ENCODE results near the gene INSRR.

DNA sequence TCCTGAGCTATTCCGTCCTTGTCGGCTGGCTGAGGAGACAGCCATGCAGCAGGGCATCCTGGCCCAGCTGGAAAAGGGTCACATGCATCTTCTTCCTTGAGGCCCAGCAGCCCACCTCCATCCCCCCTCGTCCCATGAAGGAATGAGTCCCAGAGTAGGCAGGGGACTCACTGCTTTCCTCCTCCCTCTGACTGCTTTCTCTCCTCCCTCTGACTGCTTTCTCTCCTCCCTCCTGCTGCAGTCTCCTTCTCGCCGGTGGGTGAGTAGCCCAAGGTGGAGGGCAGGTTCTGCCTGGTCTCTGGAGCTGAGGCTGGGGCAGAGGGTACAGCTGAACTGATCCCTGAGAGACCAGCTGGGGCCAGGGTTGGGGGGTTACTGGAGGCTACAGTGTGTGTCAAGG is 15.2 kb upstream of the INSRR start:
- TF ChIP-seq EP300 (IDR thresholded peaks at IDR 0.05; ENCODE audit: low read length) (no peak), ZNF174 (CRISPR knock-in tag; IDR thresholded peaks at IDR 0.05) (no peak), HBP1 (CRISPR knock-in tag; IDR thresholded peaks at IDR 0.05) (no peak), HNRNPK (IDR thresholded peaks at IDR 0.05; ENCODE audit: low read depth, low read length, poor library complexity, severe bottlenecking) (no peak), SNRNP70 (optimal IDR thresholded peaks at IDR 0.05; ENCODE audit: low read depth, low read length) (no peak), ZFP36 (IDR thresholded peaks at IDR 0.05; ENCODE audit: low read depth, low read length, partially characterized antibody) (no peak), MAFG (tag; conservative IDR thresholded peaks at IDR 0.05) (no peak), STAT6 (CRISPR knock-in tag; IDR thresholded peaks at IDR 0.05) (no peak), NRF1 (conservative IDR thresholded peaks at IDR 0.05 in 1 of 2, IDR thresholded peaks at IDR 0.05 in 1 of 2) (no peak), BRD4 (IDR thresholded peaks at IDR 0.05) (no peak)
- TF ChIP-seq, protein P1, sequence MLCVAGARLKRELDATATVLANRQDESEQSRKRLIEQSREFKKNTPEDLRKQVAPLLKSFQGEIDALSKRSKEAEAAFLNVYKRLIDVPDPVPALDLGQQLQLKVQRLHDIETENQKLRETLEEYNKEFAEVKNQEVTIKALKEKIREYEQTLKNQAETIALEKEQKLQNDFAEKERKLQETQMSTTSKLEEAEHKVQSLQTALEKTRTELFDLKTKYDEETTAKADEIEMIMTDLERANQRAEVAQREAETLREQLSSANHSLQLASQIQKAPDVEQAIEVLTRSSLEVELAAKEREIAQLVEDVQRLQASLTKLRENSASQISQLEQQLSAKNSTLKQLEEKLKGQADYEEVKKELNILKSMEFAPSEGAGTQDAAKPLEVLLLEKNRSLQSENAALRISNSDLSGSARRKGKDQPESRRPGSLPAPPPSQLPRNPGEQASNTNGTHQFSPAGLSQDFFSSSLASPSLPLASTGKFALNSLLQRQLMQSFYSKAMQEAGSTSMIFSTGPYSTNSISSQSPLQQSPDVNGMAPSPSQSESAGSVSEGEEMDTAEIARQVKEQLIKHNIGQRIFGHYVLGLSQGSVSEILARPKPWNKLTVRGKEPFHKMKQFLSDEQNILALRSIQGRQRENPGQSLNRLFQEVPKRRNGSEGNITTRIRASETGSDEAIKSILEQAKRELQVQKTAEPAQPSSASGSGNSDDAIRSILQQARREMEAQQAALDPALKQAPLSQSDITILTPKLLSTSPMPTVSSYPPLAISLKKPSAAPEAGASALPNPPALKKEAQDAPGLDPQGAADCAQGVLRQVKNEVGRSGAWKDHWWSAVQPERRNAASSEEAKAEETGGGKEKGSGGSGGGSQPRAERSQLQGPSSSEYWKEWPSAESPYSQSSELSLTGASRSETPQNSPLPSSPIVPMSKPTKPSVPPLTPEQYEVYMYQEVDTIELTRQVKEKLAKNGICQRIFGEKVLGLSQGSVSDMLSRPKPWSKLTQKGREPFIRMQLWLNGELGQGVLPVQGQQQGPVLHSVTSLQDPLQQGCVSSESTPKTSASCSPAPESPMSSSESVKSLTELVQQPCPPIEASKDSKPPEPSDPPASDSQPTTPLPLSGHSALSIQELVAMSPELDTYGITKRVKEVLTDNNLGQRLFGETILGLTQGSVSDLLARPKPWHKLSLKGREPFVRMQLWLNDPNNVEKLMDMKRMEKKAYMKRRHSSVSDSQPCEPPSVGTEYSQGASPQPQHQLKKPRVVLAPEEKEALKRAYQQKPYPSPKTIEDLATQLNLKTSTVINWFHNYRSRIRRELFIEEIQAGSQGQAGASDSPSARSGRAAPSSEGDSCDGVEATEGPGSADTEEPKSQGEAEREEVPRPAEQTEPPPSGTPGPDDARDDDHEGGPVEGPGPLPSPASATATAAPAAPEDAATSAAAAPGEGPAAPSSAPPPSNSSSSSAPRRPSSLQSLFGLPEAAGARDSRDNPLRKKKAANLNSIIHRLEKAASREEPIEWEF (CRISPR knock-in tag; IDR thresholded peaks at IDR 0.05), result no peak
- TF ChIP-seq, protein P2, sequence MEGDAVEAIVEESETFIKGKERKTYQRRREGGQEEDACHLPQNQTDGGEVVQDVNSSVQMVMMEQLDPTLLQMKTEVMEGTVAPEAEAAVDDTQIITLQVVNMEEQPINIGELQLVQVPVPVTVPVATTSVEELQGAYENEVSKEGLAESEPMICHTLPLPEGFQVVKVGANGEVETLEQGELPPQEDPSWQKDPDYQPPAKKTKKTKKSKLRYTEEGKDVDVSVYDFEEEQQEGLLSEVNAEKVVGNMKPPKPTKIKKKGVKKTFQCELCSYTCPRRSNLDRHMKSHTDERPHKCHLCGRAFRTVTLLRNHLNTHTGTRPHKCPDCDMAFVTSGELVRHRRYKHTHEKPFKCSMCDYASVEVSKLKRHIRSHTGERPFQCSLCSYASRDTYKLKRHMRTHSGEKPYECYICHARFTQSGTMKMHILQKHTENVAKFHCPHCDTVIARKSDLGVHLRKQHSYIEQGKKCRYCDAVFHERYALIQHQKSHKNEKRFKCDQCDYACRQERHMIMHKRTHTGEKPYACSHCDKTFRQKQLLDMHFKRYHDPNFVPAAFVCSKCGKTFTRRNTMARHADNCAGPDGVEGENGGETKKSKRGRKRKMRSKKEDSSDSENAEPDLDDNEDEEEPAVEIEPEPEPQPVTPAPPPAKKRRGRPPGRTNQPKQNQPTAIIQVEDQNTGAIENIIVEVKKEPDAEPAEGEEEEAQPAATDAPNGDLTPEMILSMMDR (IDR thresholded peaks at IDR 0.05 in 2 of 3, conservative IDR thresholded peaks at IDR 0.05 in 1 of 3; ENCODE audit: insufficient read depth in 2 of 3, low read depth in 1 of 3, low read length in 3 of 3), result no peak
- TF ChIP-seq, protein P3, sequence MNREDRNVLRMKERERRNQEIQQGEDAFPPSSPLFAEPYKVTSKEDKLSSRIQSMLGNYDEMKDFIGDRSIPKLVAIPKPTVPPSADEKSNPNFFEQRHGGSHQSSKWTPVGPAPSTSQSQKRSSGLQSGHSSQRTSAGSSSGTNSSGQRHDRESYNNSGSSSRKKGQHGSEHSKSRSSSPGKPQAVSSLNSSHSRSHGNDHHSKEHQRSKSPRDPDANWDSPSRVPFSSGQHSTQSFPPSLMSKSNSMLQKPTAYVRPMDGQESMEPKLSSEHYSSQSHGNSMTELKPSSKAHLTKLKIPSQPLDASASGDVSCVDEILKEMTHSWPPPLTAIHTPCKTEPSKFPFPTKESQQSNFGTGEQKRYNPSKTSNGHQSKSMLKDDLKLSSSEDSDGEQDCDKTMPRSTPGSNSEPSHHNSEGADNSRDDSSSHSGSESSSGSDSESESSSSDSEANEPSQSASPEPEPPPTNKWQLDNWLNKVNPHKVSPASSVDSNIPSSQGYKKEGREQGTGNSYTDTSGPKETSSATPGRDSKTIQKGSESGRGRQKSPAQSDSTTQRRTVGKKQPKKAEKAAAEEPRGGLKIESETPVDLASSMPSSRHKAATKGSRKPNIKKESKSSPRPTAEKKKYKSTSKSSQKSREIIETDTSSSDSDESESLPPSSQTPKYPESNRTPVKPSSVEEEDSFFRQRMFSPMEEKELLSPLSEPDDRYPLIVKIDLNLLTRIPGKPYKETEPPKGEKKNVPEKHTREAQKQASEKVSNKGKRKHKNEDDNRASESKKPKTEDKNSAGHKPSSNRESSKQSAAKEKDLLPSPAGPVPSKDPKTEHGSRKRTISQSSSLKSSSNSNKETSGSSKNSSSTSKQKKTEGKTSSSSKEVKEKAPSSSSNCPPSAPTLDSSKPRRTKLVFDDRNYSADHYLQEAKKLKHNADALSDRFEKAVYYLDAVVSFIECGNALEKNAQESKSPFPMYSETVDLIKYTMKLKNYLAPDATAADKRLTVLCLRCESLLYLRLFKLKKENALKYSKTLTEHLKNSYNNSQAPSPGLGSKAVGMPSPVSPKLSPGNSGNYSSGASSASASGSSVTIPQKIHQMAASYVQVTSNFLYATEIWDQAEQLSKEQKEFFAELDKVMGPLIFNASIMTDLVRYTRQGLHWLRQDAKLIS (CRISPR knock-in tag; IDR thresholded peaks at IDR 0.05), result no peak
- TF ChIP-seq, protein P4, sequence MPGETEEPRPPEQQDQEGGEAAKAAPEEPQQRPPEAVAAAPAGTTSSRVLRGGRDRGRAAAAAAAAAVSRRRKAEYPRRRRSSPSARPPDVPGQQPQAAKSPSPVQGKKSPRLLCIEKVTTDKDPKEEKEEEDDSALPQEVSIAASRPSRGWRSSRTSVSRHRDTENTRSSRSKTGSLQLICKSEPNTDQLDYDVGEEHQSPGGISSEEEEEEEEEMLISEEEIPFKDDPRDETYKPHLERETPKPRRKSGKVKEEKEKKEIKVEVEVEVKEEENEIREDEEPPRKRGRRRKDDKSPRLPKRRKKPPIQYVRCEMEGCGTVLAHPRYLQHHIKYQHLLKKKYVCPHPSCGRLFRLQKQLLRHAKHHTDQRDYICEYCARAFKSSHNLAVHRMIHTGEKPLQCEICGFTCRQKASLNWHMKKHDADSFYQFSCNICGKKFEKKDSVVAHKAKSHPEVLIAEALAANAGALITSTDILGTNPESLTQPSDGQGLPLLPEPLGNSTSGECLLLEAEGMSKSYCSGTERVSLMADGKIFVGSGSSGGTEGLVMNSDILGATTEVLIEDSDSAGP (CRISPR knock-in tag; IDR thresholded peaks at IDR 0.05), result no peak

All from K562 (cell line).